NB4 (cell line): ENCODE data around the gene CDKN2B-AS1.

Experiments used
- DNase-seq: peaks from one replicate; pipeline ENCODE4 v3.0.0; 2010; ENCODE audit warnings: low read depth
- H3K4me3 ChIP-seq: one replicate; pipeline ENCODE4 v1.5.1; 2011; ENCODE audit warnings: mild to moderate bottlenecking, low read depth, low read length, moderate library complexity
- CTCF ChIP-seq: IDR thresholded peaks from one replicate; pipeline ENCODE4 v1.5.1; 2012; ENCODE audit warnings: low read depth, low read length
- MAX ChIP-seq: IDR thresholded peaks from 2 replicates; pipeline ENCODE4 v1.6.1; 2011; ENCODE audit warnings: low read depth, low read length
- MYC ChIP-seq: IDR thresholded peaks from 2 replicates; pipeline ENCODE4 v1.6.1; 2011; ENCODE audit warnings: low read depth, low read length
- POLR2A ChIP-seq: IDR thresholded peaks from 2 replicates; pipeline ENCODE4 v1.6.1; 2011; ENCODE audit warnings: mild to moderate bottlenecking; ENCODE audit not compliant: insufficient read length; ENCODE audit errors: extremely low read depth

Gene CDKN2B-AS1

GRCh38 chr9:22039258-22039657, 44.7 kb downstream of the CDKN2B-AS1 start:
- TF ChIP-seq MAX (no peak), POLR2A (no peak), MYC (no peak), CTCF (no peak)

GRCh38 chr9:22040760-22041159, 46.2 kb downstream of the CDKN2B-AS1 start:
- no peak overlapping the region for H3K4me3 ChIP-seq
- no peak for DNase-seq
- TF ChIP-seq CTCF, result no peak
- TF ChIP-seq MYC, result no peak
- no peak for TF ChIP-seq POLR2A
- no peak for TF ChIP-seq MAX

More at GRCh38 chr9:22039258-22039657, 44.7 kb downstream of the CDKN2B-AS1 start:
- DNase-seq, result no peak
- no peak overlapping the region for H3K4me3 ChIP-seq

GRCh38 chr9:22041344-22041743, 46.8 kb downstream of the CDKN2B-AS1 start:
- no peak overlapping the region for H3K4me3 ChIP-seq
- TF ChIP-seq POLR2A (no peak), CTCF (no peak), MAX (no peak), MYC (no peak)
- DNase-seq, result no peak

GRCh38 chr9:22041775-22042174, 47.2 kb downstream of the CDKN2B-AS1 start:
- no peak overlapping the region for H3K4me3 ChIP-seq
- TF ChIP-seq MYC (no peak), CTCF (no peak), MAX (no peak), POLR2A (no peak)

GRCh38 chr9:22043928-22044327, 49.3 kb downstream of the CDKN2B-AS1 start:
- no peak for DNase-seq
- TF ChIP-seq MYC (no peak), MAX (no peak), CTCF (no peak), POLR2A (no peak)
- no peak overlapping the region for H3K4me3 ChIP-seq

More at GRCh38 chr9:22041775-22042174, 47.2 kb downstream of the CDKN2B-AS1 start:
- DNase-seq, result no peak

- DNase-seq, result no peak
Measured at GRCh38 chr9:22044583-22044982, 50.0 kb downstream of the CDKN2B-AS1 start.

More at GRCh38 chr9:22044583-22044982, 50.0 kb downstream of the CDKN2B-AS1 start:
- H3K4me3 ChIP-seq, result no peak overlapping the region
- no peak for TF ChIP-seq MYC
